HG02610 (cell line): ENCODE data around the gene GRAMD1A.
"Not testable (repeated sequence)": the region's sequence is repeated elsewhere in the genome, so short reads cannot be mapped to it uniquely, and the experiment has no call there.

ENCODE experiments used
- ATAC-seq: cut with Tn5 transposase; IDR thresholded peaks from one replicate; pipeline ENCODE4 v1.9.1; 2021; ENCODE audit warnings: mild to moderate bottlenecking, moderate library complexity; ENCODE audit not compliant: unreplicated experiment

Gene GRAMD1A

GRCh38 chr19:34999498-35000337 lies at the start of gene GRAMD1A:
GRAMD1A (plus strand) TSS chr19:35000323; CDS start chr19:35000479, 156 bp downstream.
- peak; percentile 56 for ATAC-seq

GRCh38 chr19:34953092-34953491 lies 47.0 kb upstream of the GRAMD1A start:
- no peak for ATAC-seq

GRCh38 chr19:34957830-34958751 lies 42.0 kb upstream of the GRAMD1A start:
- ATAC-seq, result no peak

- no peak for ATAC-seq
Observed at GRCh38 chr19:34959021-34959420, 41.1 kb upstream of the GRAMD1A start.

GRCh38 chr19:34960103-34960805 lies 39.9 kb upstream of the GRAMD1A start:
- ATAC-seq, result no peak

GRCh38 chr19:34960940-34961679 lies 39.0 kb upstream of the GRAMD1A start:
- no peak for ATAC-seq

- no peak for ATAC-seq
Observed at GRCh38 chr19:34961775-34962686, 38.1 kb upstream of the GRAMD1A start.

- ATAC-seq, result no peak
Observed at GRCh38 chr19:34962687-34963572, 37.2 kb upstream of the GRAMD1A start.

GRCh38 chr19:34963573-34964406 lies 36.3 kb upstream of the GRAMD1A start, which contains the start of gene ZNF792:
ZNF792 (minus strand) TSS chr19:34964229; CDS start chr19:34963662, 567 bp downstream.
- peak; percentile 51 for ATAC-seq

GRCh38 chr19:34964598-34964997 lies 35.5 kb upstream of the GRAMD1A start:
- no peak for ATAC-seq

GRCh38 chr19:34965505-34965904 lies 34.6 kb upstream of the GRAMD1A start:
- not testable (repeated sequence) for ATAC-seq

- no peak for ATAC-seq
Observed at GRCh38 chr19:34967551-34967950, 32.6 kb upstream of the GRAMD1A start.

- no peak for ATAC-seq
Observed at GRCh38 chr19:34969721-34970120, 30.4 kb upstream of the GRAMD1A start.

- not testable (repeated sequence) for ATAC-seq
Observed at GRCh38 chr19:34970185-34970780, 29.8 kb upstream of the GRAMD1A start.

- no peak for ATAC-seq
Observed at GRCh38 chr19:34972163-34972705, 27.9 kb upstream of the GRAMD1A start.

GRCh38 chr19:34974646-34975045 lies 25.5 kb upstream of the GRAMD1A start:
- no peak for ATAC-seq

GRCh38 chr19:34975056-34975455 lies 25.1 kb upstream of the GRAMD1A start:
- ATAC-seq, result no peak
